ELF-1 (cell line): Measurements from ENCODE around the gene CCL20.
A peak's percentile ranks its signal among the peaks of the same experiment; 100 is the strongest.
"Not testable (repeated sequence)": the region's sequence is repeated elsewhere in the genome, so short reads cannot be mapped to it uniquely, and the experiment has no call there.

ENCODE experiments used
- DNase-seq: peaks from one replicate; pipeline ENCODE4 v3.0.0-alpha.2; 2016; ENCODE audit warnings: low read depth, low spot score

CCL20 gene, protein sequence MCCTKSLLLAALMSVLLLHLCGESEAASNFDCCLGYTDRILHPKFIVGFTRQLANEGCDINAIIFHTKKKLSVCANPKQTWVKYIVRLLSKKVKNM

DNA sequence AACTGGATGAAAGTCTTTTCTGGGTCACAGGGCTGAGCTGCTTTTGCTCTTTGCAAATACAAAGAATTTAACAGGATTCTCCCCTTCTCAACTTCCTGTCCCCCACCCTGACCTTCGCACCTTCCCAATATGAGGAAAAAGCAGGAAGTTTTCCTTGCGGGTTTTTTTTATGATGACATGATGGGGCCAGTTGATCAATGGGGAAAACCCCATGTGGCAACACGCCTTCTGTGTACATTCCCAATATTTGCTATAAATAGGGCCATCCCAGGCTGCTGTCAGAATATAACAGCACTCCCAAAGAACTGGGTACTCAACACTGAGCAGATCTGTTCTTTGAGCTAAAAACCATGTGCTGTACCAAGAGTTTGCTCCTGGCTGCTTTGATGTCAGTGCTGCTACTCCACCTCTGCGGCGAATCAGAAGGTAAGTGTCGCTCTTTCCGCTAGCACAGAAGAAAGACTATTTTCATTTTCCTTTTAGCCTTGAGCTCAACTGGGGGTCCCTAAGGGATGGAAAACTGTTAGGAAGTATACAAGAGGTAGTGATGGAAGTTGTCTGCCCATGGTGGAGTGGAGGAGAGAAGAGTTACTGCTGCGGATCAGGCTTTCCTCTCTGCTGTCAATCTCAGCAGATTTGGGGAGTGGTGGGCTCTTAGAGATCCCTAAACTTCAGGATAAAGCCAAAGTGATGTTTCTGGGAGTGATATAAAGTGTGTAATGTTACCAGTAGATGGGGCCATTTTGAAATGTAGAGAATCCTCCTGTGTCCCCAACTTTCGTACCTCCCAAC, at the start of gene CCL20:
TSS of gene CCL20 (plus strand) at position 281 of the 792 bp plus-strand sequence. CDS start at position 351, 70 bp downstream.
- no peak for DNase-seq

DNA sequence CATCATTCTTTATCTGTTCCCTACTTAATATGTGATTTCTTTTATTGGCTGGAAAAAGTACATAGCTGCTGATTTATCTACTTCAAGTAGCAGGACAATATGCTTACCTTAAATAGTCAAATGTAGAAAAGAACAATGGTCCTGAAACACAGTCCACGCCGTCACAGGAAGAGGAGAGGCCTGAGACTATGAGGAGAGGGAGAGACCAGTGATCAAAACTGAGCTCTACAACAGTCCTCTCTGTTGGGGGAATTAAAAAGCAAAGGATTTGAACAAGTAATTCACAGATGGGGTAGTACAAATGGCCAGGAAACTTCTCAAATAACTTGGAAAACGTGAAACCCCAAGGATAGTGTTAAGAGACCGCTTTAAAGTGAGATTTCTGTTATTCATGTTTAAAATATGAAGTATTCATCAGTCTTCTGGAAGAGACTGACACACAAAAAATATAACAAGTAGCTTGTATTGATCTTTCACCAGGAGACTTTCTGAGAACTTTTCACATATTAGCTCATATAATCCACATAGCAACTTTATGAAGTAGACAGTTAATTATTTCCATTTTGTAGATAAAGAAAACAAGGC, 47.8 kb upstream of the CCL20 start:
- DNase-seq = no peak

DNA sequence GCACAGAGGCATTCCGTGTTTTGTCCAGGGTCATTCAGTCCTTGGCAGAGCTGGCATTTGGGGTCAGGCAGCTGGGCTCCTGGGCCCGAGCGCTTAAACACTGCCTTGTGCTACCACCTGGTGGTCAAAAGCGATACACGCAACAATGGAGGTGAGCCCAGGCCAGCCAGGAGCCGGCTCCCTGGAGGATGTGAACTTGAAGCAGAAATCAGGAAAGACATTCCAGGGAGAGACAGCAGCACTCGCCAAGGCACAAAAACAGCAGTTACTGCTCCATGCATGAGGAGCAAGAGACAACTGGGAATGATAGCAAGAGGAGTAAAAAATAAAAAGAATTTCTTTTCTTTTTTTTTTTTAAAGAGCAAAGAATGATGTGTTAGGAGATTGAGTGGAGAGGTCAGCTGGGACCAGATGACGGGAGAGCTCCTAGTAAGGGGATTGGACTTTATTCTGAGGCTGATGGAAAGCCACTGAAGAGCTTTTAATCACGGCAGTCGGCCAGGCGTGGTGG, 47.2 kb upstream of the CCL20 start:
- DNase-seq = peak; percentile 91

DNA sequence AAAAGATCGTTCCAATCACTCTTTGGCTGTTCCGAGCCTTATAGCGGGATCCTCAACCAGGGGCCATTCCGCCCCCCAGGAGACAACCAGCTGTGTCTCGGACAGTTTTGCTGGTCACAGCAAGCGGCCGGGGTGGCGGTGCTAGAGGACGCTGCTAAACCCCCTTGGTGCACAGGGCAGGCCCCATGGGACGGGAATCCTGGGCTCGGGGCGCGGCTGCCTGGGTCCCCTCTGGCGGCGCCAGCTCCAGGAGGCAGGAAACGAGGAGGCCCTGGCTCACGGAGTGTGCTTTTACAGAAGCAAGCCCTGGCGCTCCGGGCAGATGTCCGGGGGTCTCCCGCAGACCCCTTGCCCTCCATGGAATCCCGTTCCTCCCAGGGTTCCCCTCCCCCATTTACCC, 45.8 kb upstream of the CCL20 start:
- no peak for DNase-seq

DNA sequence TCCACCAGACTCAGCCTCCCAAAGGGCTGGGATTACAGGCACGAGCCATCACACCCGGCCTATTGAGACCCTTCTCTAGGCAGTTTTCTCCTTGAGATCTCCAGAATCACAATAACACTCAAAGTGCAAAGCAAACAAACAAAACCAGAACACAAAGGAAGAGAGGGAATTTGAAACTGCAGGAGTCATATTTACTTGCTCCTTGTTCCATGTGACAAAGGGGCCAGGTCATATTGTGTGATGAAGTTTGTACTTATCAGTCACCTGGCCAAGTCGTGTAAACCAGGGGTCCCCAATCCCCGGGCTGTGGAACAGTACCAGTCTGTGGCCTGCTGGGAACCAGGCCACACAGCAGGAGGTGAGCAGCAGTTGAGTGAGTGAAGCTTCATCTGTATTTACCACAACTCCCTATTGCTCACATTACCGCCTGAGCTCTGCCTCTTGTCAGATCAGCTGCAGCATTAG, 41.4 kb upstream of the CCL20 start:
- peak; percentile 44 for DNase-seq

DNA sequence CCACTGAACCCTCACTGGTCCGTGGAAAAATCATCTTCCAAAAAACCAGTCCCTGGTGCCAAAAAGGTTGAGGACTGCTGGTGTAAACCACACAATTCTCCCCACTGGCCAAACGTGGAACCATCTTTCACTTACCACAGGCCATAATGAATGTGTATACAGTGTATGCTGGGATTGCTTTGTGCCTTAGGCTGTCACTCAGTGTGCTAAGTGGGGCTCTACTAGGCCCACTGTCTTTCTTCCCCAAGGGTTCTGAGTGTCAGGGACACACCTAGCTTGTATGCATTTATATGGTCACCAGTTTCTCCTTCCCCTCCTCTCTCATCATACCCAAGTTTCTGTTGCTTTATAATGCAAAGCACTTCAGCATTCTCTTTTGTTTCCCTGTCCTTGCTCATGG, 40.7 kb upstream of the CCL20 start:
- DNase-seq = peak; percentile 16

DNA sequence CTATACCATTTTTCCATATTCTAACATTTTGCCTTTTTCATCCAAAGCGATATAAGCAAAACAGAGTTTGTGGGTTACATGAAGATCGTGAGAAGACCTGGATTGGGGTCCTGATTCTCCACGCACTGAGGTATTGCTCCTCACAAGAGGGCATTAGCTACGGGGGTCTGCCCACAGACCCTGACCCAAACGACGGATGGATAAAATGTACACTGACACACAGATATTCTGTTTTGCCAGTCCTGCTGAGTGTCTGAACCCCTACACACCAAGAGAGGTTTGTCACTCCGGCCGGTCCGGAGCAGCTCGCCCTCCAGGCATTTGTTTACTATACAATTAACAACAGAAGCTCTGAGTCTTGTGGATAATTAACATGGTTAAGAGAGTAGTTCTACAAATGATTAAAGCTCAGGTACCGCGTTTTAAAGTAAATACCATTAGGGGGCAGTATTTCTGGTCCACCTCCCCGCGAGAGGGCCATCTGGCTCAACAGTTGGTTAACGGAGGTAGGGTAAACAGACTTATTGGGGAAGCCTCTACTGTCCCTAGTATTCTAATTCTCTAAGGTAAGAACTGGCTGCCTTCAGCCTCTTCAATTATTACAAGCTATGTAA, 39.5 kb upstream of the CCL20 start:
- peak; percentile 63 for DNase-seq

DNA sequence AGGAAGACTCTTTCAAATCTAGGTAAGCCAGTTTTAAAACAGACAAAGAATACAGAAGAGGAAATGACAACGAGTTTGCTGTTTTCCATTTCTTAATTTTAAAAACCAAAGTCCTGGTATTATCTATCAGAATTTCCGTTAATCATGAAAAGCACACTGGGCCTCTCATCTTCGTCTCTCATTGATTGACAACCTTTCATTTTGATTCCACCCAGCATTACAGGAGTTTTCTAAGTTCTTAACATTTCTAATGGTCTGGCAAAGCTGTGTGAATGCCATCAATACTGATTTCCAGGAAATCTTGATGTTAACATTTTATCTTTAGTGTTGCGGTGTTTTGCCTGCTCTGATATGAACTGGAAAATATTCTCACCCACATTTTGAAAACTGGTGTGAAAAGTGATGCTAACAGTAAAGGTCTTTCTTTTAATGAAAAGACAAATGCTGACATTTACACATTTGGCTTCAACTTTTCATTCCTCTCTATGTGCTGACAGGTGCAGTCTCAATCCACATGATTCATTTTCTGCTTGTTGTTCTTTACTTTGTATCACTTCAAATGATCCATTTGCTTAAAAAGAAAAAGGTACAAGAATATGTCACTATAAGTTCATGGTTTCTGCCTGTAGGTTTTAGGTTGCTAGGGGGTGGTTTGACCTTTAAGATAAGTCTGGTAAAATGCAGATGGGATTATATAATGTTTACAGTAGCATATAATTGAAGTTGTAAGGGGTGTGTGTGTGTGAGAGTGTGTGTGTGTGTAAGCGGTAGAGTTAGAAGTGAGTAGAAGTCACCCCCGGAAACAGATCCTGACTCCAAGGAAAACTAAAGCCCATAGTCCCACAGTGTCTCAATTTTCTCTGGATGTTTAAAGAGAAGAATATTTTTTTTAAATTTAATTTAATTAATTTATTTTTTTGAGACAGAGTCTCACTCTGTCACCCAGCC, 38.5 kb upstream of the CCL20 start:
- no peak for DNase-seq

DNA sequence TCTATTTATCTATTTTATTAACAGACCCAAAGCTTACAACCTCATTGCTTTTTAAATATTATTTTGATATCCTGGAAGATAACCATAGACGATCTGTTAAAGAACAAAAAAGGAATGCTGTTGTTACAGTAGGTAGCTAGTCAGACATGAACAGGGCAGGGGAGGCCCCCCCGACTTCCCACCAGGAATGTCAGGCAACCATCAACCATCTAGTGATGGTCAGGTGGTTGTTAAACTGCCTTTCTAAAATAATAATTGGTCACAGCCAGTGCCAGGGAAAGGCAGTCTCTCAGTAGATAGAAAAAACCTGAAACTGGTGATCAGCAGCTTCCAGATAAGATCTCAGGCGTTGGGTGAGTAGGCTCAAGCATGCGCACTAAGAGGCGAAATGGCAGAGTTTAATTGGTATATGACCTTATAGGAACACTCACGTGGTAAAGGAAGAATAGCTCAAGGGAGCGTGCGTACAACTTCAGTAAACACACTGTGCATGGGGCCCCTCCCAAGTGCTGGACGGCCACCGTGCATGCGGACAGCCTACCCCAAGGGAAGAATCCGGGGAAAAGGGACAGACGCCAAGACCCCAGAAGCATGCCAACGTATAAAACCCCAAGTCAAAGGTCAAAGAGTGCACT, 32.5 kb upstream of the CCL20 start:
- no peak for DNase-seq

DNA sequence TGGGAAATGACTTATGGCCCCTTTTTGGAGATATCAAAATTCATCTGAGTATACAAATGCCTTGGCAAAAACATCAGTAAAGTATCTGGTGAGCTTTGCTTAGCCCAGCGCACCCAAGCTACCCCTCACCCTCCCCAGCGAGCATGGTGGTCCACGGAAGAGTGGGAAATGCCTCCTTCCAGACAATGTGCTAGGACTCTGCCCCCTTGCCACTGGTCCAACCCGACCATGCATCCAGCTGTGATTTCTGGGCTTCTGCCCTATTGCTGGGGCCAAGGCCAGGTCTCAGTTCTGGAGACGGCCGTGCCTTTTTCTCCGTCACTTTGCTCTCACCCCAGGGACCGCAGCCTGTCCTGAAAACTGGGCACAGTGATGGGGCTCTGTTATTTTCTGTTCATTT, 31.8 kb upstream of the CCL20 start:
- no peak for DNase-seq

DNA sequence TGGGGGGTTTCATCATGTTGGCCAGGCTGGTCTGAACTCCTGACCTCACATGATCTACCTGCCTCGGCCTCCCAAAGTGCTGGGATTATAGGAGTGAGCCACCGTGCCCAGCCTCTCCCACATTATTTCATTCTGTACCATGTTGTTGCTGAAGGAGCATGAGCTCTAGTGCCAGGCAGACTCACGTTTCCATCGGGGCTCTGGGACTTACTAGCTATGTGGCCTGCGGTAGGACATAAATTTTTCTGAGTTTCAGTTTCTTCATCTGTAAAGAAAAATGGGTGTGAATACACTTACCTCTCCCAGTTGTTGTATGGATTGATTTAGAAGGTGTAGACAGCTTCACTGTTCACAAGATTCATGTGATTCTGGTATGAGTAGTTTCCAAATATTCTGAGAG, 30.8 kb upstream of the CCL20 start:
- no peak for DNase-seq

DNA sequence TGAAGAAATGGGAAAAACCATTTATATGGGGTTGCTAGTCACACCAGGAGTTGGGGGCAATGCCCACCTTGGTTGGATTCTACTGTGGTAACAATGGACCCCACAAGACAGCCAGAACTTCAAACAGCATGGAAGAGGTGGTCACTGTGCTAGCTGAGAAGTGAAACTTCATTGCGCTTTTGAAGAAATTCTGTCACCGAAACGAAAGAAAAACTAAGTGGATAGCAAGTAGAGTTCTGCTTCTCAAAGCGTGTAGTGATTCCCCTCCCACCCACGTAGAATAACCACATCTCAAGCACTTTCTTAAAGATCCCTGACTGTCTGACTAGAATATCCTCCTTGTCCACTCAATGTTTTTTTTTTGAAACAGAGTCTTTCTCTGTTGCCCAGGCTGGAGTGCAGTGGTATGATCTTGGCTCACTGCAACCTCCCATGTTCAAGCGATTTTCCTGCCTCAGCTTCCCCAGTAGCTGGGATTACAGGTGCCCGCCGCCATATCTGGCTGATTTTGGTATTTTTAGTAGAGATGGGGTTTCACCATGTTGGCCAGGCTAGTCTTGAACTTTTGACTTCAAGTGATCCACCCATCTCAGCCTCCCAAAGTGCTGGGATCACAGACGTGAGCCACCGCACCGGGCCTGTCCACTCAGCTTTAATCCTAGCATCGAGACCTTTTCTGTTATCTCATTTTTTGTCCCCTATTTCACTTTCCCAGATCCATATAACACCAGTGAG, 30.1 kb upstream of the CCL20 start:
- no peak for DNase-seq

DNA sequence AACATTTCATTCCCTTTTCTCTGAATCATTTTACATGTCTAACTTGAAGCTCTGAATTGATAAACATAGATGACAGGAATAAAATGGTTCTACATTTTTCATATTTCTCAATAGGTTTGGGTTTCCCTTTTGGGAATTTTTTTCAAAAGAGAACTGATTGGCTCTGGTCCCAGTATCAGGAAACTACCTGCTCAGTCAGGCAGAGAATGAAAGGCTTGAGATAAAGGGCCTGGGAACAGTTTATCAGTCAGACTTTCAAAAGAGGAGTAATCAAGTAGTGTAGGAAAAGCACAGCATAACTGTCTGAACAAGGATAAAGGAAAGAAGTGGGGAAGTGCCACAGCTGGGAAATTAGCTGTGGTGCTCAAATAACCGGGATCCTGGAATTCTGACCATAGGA, 28.3 kb upstream of the CCL20 start:
- no peak for DNase-seq

DNA sequence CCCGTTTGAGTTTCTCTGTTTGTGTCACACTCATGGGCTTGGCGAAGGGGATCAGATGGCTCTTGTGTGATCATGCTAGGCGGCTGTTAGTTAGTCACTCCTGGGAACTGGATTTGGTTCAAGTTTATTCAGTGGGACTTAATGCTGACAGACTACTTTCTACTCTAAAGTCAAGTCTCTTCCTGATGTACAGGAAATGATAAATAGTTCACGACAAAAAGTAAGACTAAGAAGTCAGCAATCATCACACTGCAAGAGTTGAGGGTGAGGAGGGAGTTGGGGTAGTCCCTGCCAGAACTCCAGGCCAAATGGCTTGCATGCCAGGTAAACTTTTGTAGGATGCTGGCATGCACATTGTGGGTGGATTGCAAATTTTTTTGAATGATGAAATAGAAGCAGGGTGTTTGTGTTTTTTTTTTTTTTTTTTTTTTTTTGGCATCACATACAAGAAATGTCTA, 25.1 kb upstream of the CCL20 start:
- no peak for DNase-seq

DNA sequence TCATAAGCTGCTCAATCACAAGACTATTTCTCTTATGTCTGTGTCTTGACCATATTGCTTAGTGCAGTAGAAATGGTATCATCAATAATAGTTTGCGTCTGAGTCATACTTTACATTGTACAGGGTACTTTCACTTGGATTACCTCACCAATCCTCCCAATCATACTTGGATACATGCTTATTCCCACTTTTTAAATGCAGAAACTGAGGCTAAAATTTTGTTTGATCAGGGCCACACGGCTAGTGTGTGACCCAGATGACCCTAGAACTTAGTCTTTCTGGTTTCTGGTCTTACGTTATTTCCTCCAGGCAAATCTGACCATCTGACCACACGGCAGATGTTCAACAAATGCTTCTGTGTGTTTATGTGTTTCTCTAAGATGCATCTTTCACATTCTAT, 23.8 kb upstream of the CCL20 start:
- no peak for DNase-seq

DNA sequence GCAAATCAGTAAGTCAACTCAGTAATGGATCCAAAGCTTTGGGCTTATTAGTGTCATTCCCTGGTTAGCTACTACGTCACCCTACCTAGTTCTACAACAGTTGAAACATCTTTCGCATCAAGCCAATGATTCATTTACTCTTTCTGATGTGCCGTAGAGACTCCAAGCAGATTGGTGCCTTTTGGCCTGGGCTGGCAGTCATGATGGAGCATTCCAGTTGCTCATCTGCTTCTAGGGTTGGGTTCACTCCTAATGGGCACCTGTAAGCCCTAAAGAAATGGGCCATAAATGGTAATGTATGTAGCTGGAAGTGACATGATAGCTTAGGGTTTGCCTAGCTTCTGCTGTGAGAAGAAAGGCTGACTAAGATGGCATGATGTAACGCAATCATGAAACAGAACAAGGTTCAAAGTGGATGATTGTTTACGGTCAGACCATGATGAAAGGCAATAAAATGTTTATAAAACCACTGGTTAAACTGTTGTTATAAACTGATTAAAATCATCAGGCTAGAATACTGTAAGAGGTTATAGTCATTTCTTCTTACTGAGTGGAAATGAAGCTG, 20.4 kb upstream of the CCL20 start:
- no peak for DNase-seq

DNA sequence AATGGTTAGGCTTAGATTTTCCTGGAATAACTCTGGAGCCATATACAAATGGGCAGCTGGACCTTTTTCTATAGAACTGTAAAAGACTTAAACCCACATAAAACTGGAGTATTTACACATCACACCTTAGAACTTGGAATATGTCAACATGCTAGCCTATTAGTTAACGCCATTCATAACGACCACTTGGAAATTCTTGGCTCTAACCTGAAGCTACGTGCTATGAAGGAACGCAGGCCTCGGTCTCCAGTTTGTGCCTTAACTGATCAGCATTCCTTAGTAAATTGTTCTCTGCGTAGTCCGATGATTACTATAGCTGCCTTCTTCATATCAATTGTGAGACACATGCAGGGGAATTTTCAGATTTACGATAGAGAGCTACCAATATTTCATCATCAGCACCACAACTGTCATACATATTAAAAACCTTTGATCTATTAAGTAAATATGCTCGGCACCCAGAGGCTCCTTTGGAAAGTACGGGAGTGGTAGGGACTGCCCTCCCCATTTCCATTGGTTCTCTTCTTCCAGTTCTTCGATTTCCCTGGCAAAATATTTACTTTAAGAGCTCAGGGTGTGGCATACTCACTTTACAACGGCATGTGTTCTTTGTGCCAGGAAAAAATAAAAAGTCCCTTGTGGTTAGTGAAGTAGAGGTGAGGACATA, 17.5 kb upstream of the CCL20 start:
- no peak for DNase-seq

DNA sequence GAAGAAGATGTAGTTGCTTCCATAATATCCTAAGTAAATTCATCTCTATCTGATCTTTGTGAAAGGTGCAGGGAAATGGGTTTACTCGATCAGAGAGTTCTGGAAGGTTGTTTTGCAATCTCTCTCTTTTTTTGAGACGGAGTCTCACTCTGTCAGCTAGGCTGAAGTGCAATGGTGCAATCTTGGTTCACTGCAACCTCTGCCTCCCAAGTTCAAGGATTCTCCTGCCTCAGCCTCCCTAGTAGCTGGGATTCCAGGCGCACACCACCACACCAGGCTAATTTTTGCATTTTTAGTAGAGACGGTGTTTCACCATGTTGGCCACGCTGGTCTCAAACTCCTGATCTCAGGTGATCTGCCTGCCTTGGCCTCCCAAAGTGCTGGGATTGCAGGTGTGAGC, 16.9 kb upstream of the CCL20 start:
- DNase-seq = not testable (repeated sequence)

DNA sequence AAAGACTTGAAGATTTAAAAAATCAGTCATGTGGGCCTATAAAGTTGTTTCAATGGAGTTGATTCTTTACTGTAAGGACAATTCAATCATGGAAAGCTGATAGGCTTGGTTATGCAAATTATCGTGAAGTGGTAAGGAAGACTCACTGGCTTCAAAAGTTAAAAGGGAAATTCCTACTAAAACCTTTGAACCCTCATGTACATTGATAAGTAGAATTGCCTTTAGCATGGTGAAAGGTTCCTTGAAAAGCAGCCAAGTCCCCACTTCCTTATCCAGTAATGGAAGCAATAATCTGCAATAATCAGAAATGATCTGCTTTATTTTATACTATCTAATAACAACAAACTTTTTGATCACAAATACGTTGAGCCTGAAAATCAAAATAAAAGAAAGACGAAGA, 14.4 kb upstream of the CCL20 start:
- no peak for DNase-seq
